CD4-positive, alpha-beta T cell (primary cell): ENCODE data around the gene PINLYP. TPM values are rescaled to one million over a fixed set of nuclear protein-coding genes. Genes with fewer than 3 reads are reported as not detected.

Experiments used
- ATAC-seq: fragments of 200-7000 bp; cut with Tn5 transposase; one replicate; pipeline ENCODE4 v1.10.0; 2022; ENCODE audit warnings: mild to moderate bottlenecking; ENCODE audit not compliant: poor library complexity
- CTCF ChIA-PET: fragments of 350-600 bp; sonication (Branson Sonifier 250); formaldehyde crosslinking; loops from one replicate; lab custom pipeline; 2021; ENCODE audit warnings: antibody characterized with exemption, inconsistent platforms; lab: Charles Lee
- POLR2A ChIA-PET: fragments of 350-600 bp; sonication (Branson Sonifier 250); formaldehyde crosslinking; loops from one replicate; lab custom pipeline; 2021; ENCODE audit warnings: antibody characterized with exemption, inconsistent platforms; lab: Charles Lee
- DNase-seq, 14 experiments: peaks; one replicate each; pipeline ENCODE4 v3.0.0-alpha.2; 2013 to 2020; ENCODE audit warnings: mixed read lengths in 2 of 14
- H3K27ac ChIP-seq, 2 donors: one replicate each; pipeline versions ENCODE4 v1.5.1 to v1.7.0; 2013; ENCODE audit warnings: low read length in 2 of 2, low read depth in 1 of 2, mild to moderate bottlenecking in 1 of 2
- H3K27me3 ChIP-seq, 2 experiments: 1 replicate in 1 of 2; 2 replicates in 1 of 2; pipeline versions ENCODE4 v1.6.1 to v1.7.0; 2013; ENCODE audit warnings: low read length in 2 of 2, control low read depth in 1 of 2, mild to moderate bottlenecking in 1 of 2, moderate library complexity in 1 of 2; ENCODE audit not compliant: insufficient read depth in 2 of 2, control insufficient read depth in 1 of 2
- H3K36me3 ChIP-seq: one replicate; pipeline ENCODE4 v1.6.1; 2013; ENCODE audit warnings: low read length, control low read depth; ENCODE audit not compliant: insufficient read depth
- H3K4me1 ChIP-seq: one replicate; pipeline ENCODE4 v1.6.1; 2013; ENCODE audit warnings: low read length, control low read depth; ENCODE audit not compliant: insufficient read depth
- H3K4me3 ChIP-seq: one replicate; pipeline ENCODE4 v1.5.1; 2013; ENCODE audit warnings: mild to moderate bottlenecking, low read length, moderate library complexity
- H3K9me3 ChIP-seq, 2 experiments: 1 replicate in 1 of 2; 2 replicates in 1 of 2; pipeline versions ENCODE4 v1.6.1 to v1.7.0; 2013; ENCODE audit warnings: low read length in 2 of 2, mild to moderate bottlenecking in 2 of 2, control low read depth in 1 of 2, moderate library complexity in 1 of 2; ENCODE audit not compliant: control insufficient read depth in 1 of 2, insufficient read depth in 1 of 2
- H3K27ac Mint-ChIP-seq: one replicate; pipeline ENCODE4 v1.8.0; 2020; ENCODE audit warnings: mixed read lengths
- H3K27me3 Mint-ChIP-seq: one replicate; pipeline ENCODE4 v1.8.0; 2021; ENCODE audit warnings: mixed read lengths
- H3K36me3 Mint-ChIP-seq: one replicate; pipeline ENCODE4 v1.8.0; 2021; ENCODE audit warnings: low read depth, mixed read lengths
- H3K4me1 Mint-ChIP-seq: one replicate; pipeline ENCODE4 v1.8.0; 2021; ENCODE audit warnings: low read depth, mixed read lengths
- H3K4me3 Mint-ChIP-seq: one replicate; pipeline ENCODE4 v1.8.0; 2020; ENCODE audit warnings: mild to moderate bottlenecking, mixed read lengths
- H3K9me3 Mint-ChIP-seq: one replicate; pipeline ENCODE4 v1.8.0; 2020; ENCODE audit warnings: mixed read lengths
- CTCF ChIP-seq: fragments of 200-600 bp; IDR thresholded peaks from one replicate; pipeline ENCODE4 v1.8.0; 2022; ENCODE audit warnings: antibody characterized with exemption, mild to moderate bottlenecking
- intact Hi-C, 2 experiments: fragments of 100-400 bp; cut with DNase I in 1 of 2; cut with micrococcal nuclease in 1 of 2; formaldehyde crosslinking; loops; one replicate each; pipeline versions ENCODE4 v1.15.1 to v1.9.0; 2023 to 2025; cut with DNase I, micrococcal nuclease
- total RNA-seq, 174 experiments: library from RNA in 2 of 174; stranded (reverse) in 2 of 174; gene quantifications; one replicate each; pipeline ENCODE4 v1.2.3 and lab custom pipeline; 2021 to 2026

Gene PINLYP
- total RNA-seq, 2 experiments from 2014 or later = not detected

GRCh38 chr19:43562226-43562697, 13.3 kb upstream of the PINLYP start:
- CTCF ChIA-PET = interaction anchor here (6.0 kb wide), 1 partner anchor 33 kb away, joined by 31 read pairs; the partner anchor contains the start of genes IRGQ and ZNF576
- Histone ChIP-seq H3K4me1 (peaks cover 50% of the 10 kb centered on the region), H3K27me3 (no peaks in the 10 kb centered on the region), H3K9me3 (no peaks in the 10 kb centered on the region), H3K4me3 (peak overlapping the region; percentile 47), H3K27ac (peak overlapping the region; percentile 82 to 93), H3K36me3 (peaks cover 17% of the 10 kb centered on the region)
- Mint-ChIP-seq H3K4me3 (peak overlapping the region; percentile 85), H3K9me3 (no peaks in the 10 kb centered on the region), H3K4me1 (peaks cover 62% of the 10 kb centered on the region), H3K27me3 (no peaks in the 10 kb centered on the region), H3K36me3 (peaks cover 43% of the 10 kb centered on the region), H3K27ac (peak overlapping the region; percentile 96)
- DNase-seq (no peak), ATAC-seq (peak; percentile 7)
- intact Hi-C loops = loop anchor here in 1 of 2 experiments (5.0 kb wide), 1 partner anchor 35 kb away; the partner anchor contains the start of gene ETHE1
- no peak for TF ChIP-seq CTCF
- POLR2A ChIA-PET = interaction anchor here (1.0 to 6.4 kb wide), 6 partner anchors 9 to 78 kb away, joined by 4 to 40 read pairs (median 6); partner anchors contain the start of genes CADM4, IRGQ, XRCC1 and ZNF575

- Histone ChIP-seq H3K27me3 (no peaks in the 10 kb centered on the region), H3K4me1 (peaks cover 50% of the 10 kb centered on the region), H3K36me3 (peaks cover 14% of the 10 kb centered on the region), H3K9me3 (no peaks in the 10 kb centered on the region), H3K27ac (peak overlapping the region; percentile 82 to 93), H3K4me3 (peak overlapping the region; percentile 47)
- peak; percentile 56 to 96 (median 74) for DNase-seq
- Mint-ChIP-seq H3K4me1 (peaks cover 62% of the 10 kb centered on the region), H3K36me3 (peaks cover 38% of the 10 kb centered on the region), H3K9me3 (no peaks in the 10 kb centered on the region), H3K4me3 (peak overlapping the region; percentile 85), H3K27ac (peak overlapping the region; percentile 96), H3K27me3 (no peaks in the 10 kb centered on the region)
- intact Hi-C loops = loop anchor here in 1 of 2 experiments (5.0 kb wide), 1 partner anchor 35 kb away; the partner anchor contains the start of gene ETHE1
- ChIA-PET CTCF (interaction anchor here (6.0 kb wide), 1 partner anchor 32 kb away, joined by 31 read pairs; the partner anchor contains the start of genes IRGQ and ZNF576), POLR2A (interaction anchor here (0.6 to 6.4 kb wide), 7 partner anchors 9 to 99 kb away, joined by 4 to 40 read pairs (median 4); partner anchors contain the start of genes CADM4, IRGQ, XRCC1 and ZNF575)
- TF ChIP-seq CTCF = no peak
- peak; percentile 89 for ATAC-seq
Measured at GRCh38 chr19:43562698-43563241, 12.8 kb upstream of the PINLYP start.

- Histone ChIP-seq H3K4me3 (no peak overlapping the region), H3K4me1 (peaks cover 50% of the 10 kb centered on the region), H3K27me3 (no peaks in the 10 kb centered on the region), H3K27ac (peak overlapping the region; percentile 82 to 93), H3K36me3 (peaks cover 8% of the 10 kb centered on the region), H3K9me3 (no peaks in the 10 kb centered on the region)
- intact Hi-C loops = loop anchor here in 1 of 2 experiments (5.0 kb wide), 1 partner anchor 37 kb away; the partner anchor contains the start of gene ETHE1
- peaks cover 29% of the 10 kb centered on the region for H3K36me3 Mint-ChIP-seq
- no peak for ATAC-seq
- ChIA-PET CTCF (interaction anchor here (1.1 to 6.0 kb wide), 2 partner anchors 9 to 31 kb away, joined by 5 to 31 read pairs; partner anchors contain the start of genes IRGQ and ZNF576), POLR2A (interaction anchor here (1.1 to 6.4 kb wide), 3 partner anchors 9 to 32 kb away, joined by 3 to 40 read pairs (median 5); partner anchors contain the start of genes IRGQ and ZNF576)
- H3K4me3 Mint-ChIP-seq = peak overlapping the region; percentile 28
- H3K27me3 Mint-ChIP-seq = no peaks in the 10 kb centered on the region
- H3K4me1 Mint-ChIP-seq = peaks cover 62% of the 10 kb centered on the region
- TF ChIP-seq CTCF = no peak
- no peak for DNase-seq
- no peaks in the 10 kb centered on the region for H3K9me3 Mint-ChIP-seq
- peak overlapping the region; percentile 96 for H3K27ac Mint-ChIP-seq
Measured at GRCh38 chr19:43563816-43564457, 11.7 kb upstream of the PINLYP start.
